Liver (tissue), 3 donors: ENCODE data around the gene ARSB.

ENCODE experiments used
- ATF3 ChIP-seq: IDR thresholded peaks from 2 replicates; pipeline ENCODE4 v1.6.1; 2016; ENCODE audit warnings: antibody characterized with exemption
- CTCF ChIP-seq: fragments of 150-350 bp; IDR thresholded peaks from 2 replicates; pipeline ENCODE4 v1.5.1; 2017; ENCODE audit warnings: improper control_type of control experiment, low read depth, low read length; ENCODE audit not compliant: missing input control
- EGR1 ChIP-seq, 2 donors: IDR thresholded peaks; 2 replicates each; pipeline ENCODE4 v1.6.1; 2016 to 2018; ENCODE audit warnings: antibody characterized with exemption in 2 of 2, low read depth in 2 of 2
- MAX ChIP-seq: IDR thresholded peaks from 2 replicates; pipeline ENCODE4 v1.6.1; 2016; ENCODE audit warnings: antibody characterized with exemption
- REST ChIP-seq: IDR thresholded peaks from 2 replicates; pipeline ENCODE4 v1.6.1; 2016; ENCODE audit warnings: antibody characterized with exemption, mild to moderate bottlenecking
- donor health status: healthy.
- donor health status: healthy.

- TF ChIP-seq CTCF (no peak), REST (no peak), ATF3 (no peak), MAX (no peak), EGR1 (IDR thresholded peaks at IDR 0.05; ENCODE audit: low read depth in 2 of 2) (no peak)
These were observed 229.2 kb downstream of the ARSB start for GRCh38 chr5:78755822-78756429.
